Liver (tissue), 9 donors: ENCODE measurements around the gene DEXI. TPM values are rescaled to one million over a fixed set of nuclear protein-coding genes. Genes with fewer than 3 reads are reported as not detected.

ENCODE experiments used
- DNase-seq: peaks from one replicate; pipeline ENCODE4 v3.0.0-alpha.2; 2017; ENCODE audit warnings: low spot score
- H3K27ac ChIP-seq, 2 donors: one replicate each; pipeline ENCODE4 v1.7.0; 2013; ENCODE audit warnings: inconsistent platforms in 2 of 2, low read length in 2 of 2, control low read depth in 1 of 2, low read depth in 1 of 2, mild to moderate bottlenecking in 1 of 2
- H3K27me3 ChIP-seq, 4 donors: one replicate each; pipeline versions ENCODE4 v1.6.1 to v1.7.0; 2013; ENCODE audit warnings: low read length in 3 of 4, inconsistent platforms in 1 of 4, mild to moderate bottlenecking in 1 of 4, moderate library complexity in 1 of 4; ENCODE audit not compliant: control insufficient read depth in 4 of 4, insufficient read depth in 4 of 4
- H3K36me3 ChIP-seq, 4 donors: one replicate each; pipeline versions ENCODE4 v1.6.1 to v1.7.0; 2013; ENCODE audit warnings: low read length in 3 of 4, mild to moderate bottlenecking in 3 of 4, low read depth in 1 of 4, moderate library complexity in 1 of 4; ENCODE audit not compliant: control insufficient read depth in 4 of 4, insufficient read depth in 3 of 4
- H3K4me1 ChIP-seq, 4 donors: one replicate each; pipeline versions ENCODE4 v1.6.1 to v1.7.0; 2013; ENCODE audit warnings: low read length in 3 of 4, mild to moderate bottlenecking in 3 of 4, moderate library complexity in 1 of 4; ENCODE audit not compliant: control insufficient read depth in 4 of 4, insufficient read depth in 4 of 4
- H3K4me3 ChIP-seq, 3 donors: one replicate each; pipeline versions ENCODE4 v1.6.1 to v1.7.0; 2013; ENCODE audit warnings: low read length in 3 of 3, control low read depth in 1 of 3, low read depth in 1 of 3, mild to moderate bottlenecking in 1 of 3
- H3K9ac ChIP-seq, 2 donors: one replicate each; pipeline ENCODE4 v1.7.0; 2013; ENCODE audit warnings: low read length in 2 of 2, mild to moderate bottlenecking in 2 of 2, moderate library complexity in 2 of 2, control low read depth in 1 of 2, low read depth in 1 of 2
- H3K9me3 ChIP-seq, 4 donors: one replicate each; pipeline versions ENCODE4 v1.6.1 to v1.7.0; 2013; ENCODE audit warnings: low read length in 3 of 4; ENCODE audit not compliant: control insufficient read depth in 4 of 4
- ATF3 ChIP-seq: IDR thresholded peaks from 2 replicates; pipeline ENCODE4 v1.6.1; 2016; ENCODE audit warnings: antibody characterized with exemption
- CTCF ChIP-seq: fragments of 150-350 bp; IDR thresholded peaks from 2 replicates; pipeline ENCODE4 v1.5.1; 2017; ENCODE audit warnings: improper control_type of control experiment, low read depth, low read length; ENCODE audit not compliant: missing input control
- EGR1 ChIP-seq, 2 donors: IDR thresholded peaks; 2 replicates each; pipeline ENCODE4 v1.6.1; 2016 to 2018; ENCODE audit warnings: antibody characterized with exemption in 2 of 2, low read depth in 2 of 2
- FOXA1 ChIP-seq: IDR thresholded peaks from 2 replicates; pipeline ENCODE4 v1.6.1; 2016; ENCODE audit warnings: antibody characterized with exemption
- FOXA2 ChIP-seq: IDR thresholded peaks from 2 replicates; pipeline ENCODE4 v1.6.1; 2016; ENCODE audit warnings: antibody characterized with exemption
- GABPA ChIP-seq, 2 donors: IDR thresholded peaks in 1 of 2; conservative IDR thresholded peaks in 1 of 2; 2 replicates each; pipeline ENCODE4 v1.6.1; 2016; ENCODE audit warnings: antibody characterized with exemption in 2 of 2, mild to moderate bottlenecking in 1 of 2, moderate library complexity in 1 of 2
- HNF4A ChIP-seq, 2 donors: conservative IDR thresholded peaks; 2 replicates each; pipeline ENCODE4 v1.6.1; 2016; ENCODE audit warnings: antibody characterized with exemption in 2 of 2, mild to moderate bottlenecking in 2 of 2
- HNF4G ChIP-seq: IDR thresholded peaks from 2 replicates; pipeline ENCODE4 v1.6.1; 2016; ENCODE audit warnings: antibody characterized with exemption
- JUND ChIP-seq, 2 donors: IDR thresholded peaks; 2 replicates each; pipeline ENCODE4 v1.6.1; 2016; ENCODE audit warnings: antibody characterized with exemption in 2 of 2
- MAX ChIP-seq: IDR thresholded peaks from 2 replicates; pipeline ENCODE4 v1.6.1; 2016; ENCODE audit warnings: antibody characterized with exemption
- NR2F2 ChIP-seq: IDR thresholded peaks from 2 replicates; pipeline ENCODE4 v1.6.1; 2016; ENCODE audit warnings: antibody characterized with exemption
- RAD21 ChIP-seq, 2 donors: IDR thresholded peaks; 2 replicates each; pipeline ENCODE4 v1.6.1; 2016; ENCODE audit warnings: antibody characterized with exemption in 2 of 2, mild to moderate bottlenecking in 2 of 2
- RXRA ChIP-seq, 2 donors: IDR thresholded peaks; 2 replicates each; pipeline ENCODE4 v1.6.1; 2017 to 2018; ENCODE audit warnings: antibody characterized with exemption in 2 of 2, mild to moderate bottlenecking in 1 of 2
- SP1 ChIP-seq: IDR thresholded peaks from 2 replicates; pipeline ENCODE4 v1.6.1; 2018; ENCODE audit warnings: antibody characterized with exemption, mild to moderate bottlenecking
- TAF1 ChIP-seq: conservative IDR thresholded peaks from 2 replicates; pipeline ENCODE4 v1.6.1; 2016; ENCODE audit warnings: antibody characterized with exemption, mild to moderate bottlenecking
- YY1 ChIP-seq: IDR thresholded peaks from 2 replicates; pipeline ENCODE4 v1.6.1; 2016; ENCODE audit warnings: antibody characterized with exemption, mild to moderate bottlenecking
- WGBS: extraction: QIAGEN DNeasy Blood & Tissue Kit; methylation state at CpG from one replicate; pipeline ENCODE4 v1.1.7; 2013; 5-methylcytosine and 5-hydroxymethylcytosine counted together
- polyA plus RNA-seq, 2 donors: library from polyadenylated mRNA; stranded (reverse) in 1 of 2; unstranded in 1 of 2; fragments of 200-250 nt in 1 of 2; fragments of >200 nt in 1 of 2; fragmentation: Nextera tagmentation in 1 of 2; extraction: Ambion mirVana in 1 of 2; gene quantifications; one replicate each; pipeline versions ENCODE4 v1.2.1 to v1.2.3, GENCODE V29; 2013 to 2015
- total RNA-seq, 2 donors: library from RNA; depleted of rRNA; stranded (reverse); fragments of >200 nt; gene quantifications; one replicate each; pipeline ENCODE4 v1.2.3, GENCODE V29; 2014
- TF ChIP-seq, protein P1 (sequence below): IDR thresholded peaks from 2 replicates; pipeline ENCODE4 v1.6.1; 2016; ENCODE audit warnings: antibody characterized with exemption
- TF ChIP-seq, protein P2 (sequence below): IDR thresholded peaks from 2 replicates; pipeline ENCODE4 v1.6.1; 2016; ENCODE audit warnings: antibody characterized with exemption, mild to moderate bottlenecking
- donor health status: healthy.
- donor health status: healthy.
- donor health status: healthy.
- donor health status: healthy.
- donor health status: healthy.

DEXI gene
- total and polyA plus RNA-seq, 4 donors = 13.6 to 69.9 (median 41.8) TPM

GRCh38 chr16:10947211-10947787 lies 5.0 kb upstream of the DEXI start:
- H3K27ac ChIP-seq = no peak overlapping the region
- peaks cover 7 to 53% (median 41%) of the 10 kb centered on the region in 4 donors for H3K4me1 ChIP-seq
- no peak for DNase-seq
- H3K36me3 ChIP-seq = no peaks in the 10 kb centered on the region
- no peaks in the 10 kb centered on the region for H3K27me3 ChIP-seq
- TF ChIP-seq HNF4G (no peak), MAX (no peak), TAF1 (no peak), FOXA2 (no peak), EGR1 (IDR thresholded peaks at IDR 0.05; ENCODE audit: low read depth in 2 of 2) (no peak), ATF3 (no peak), CTCF (no peak)
- H3K9me3 ChIP-seq = no peaks in the 10 kb centered on the region
- H3K9ac ChIP-seq = no peak overlapping the region
- H3K4me3 ChIP-seq = no peak overlapping the region
- 84% methylated on average over 10 of the region's 10 CpGs for WGBS

DNA sequence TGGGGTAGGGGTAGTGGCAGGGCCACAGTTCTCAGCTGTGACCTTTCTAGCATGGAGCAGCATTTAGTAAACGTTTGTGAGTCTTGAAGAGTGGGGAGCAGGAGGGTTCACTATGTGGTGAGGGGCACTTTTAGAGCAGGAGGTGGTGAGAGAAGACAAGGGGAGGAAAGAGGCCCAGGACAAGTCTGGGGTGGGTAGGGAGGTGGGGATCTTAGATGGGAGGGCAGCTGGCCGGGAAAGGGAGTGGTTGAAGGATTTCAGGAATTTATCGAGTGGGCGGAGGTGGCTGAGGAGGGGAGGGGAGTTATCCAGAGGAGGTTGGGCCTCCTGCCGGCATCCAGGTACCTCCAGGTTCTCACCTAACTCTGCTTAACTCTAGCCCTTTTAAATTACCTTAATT lies 4.0 kb upstream of the DEXI start:
- DNase-seq = no peak
- H3K27ac ChIP-seq = no peak overlapping the region
- TF ChIP-seq RXRA (IDR thresholded peaks at IDR 0.05) (no peak), GABPA (IDR thresholded peaks at IDR 0.05 in 1 of 2, conservative IDR thresholded peaks at IDR 0.05 in 1 of 2) (no peak), MAX (no peak), EGR1 (IDR thresholded peaks at IDR 0.05; ENCODE audit: low read depth in 2 of 2) (no peak), YY1 (no peak), RAD21 (IDR thresholded peaks at IDR 0.05) (no peak), HNF4A (conservative IDR thresholded peaks at IDR 0.05) (no peak), FOXA2 (no peak), JUND (IDR thresholded peaks at IDR 0.05) (no peak), SP1 (no peak), NR2F2 (no peak), FOXA1 (no peak), CTCF (no peak), ATF3 (no peak), TAF1 (no peak), HNF4G (no peak)
- TF ChIP-seq, protein P1, sequence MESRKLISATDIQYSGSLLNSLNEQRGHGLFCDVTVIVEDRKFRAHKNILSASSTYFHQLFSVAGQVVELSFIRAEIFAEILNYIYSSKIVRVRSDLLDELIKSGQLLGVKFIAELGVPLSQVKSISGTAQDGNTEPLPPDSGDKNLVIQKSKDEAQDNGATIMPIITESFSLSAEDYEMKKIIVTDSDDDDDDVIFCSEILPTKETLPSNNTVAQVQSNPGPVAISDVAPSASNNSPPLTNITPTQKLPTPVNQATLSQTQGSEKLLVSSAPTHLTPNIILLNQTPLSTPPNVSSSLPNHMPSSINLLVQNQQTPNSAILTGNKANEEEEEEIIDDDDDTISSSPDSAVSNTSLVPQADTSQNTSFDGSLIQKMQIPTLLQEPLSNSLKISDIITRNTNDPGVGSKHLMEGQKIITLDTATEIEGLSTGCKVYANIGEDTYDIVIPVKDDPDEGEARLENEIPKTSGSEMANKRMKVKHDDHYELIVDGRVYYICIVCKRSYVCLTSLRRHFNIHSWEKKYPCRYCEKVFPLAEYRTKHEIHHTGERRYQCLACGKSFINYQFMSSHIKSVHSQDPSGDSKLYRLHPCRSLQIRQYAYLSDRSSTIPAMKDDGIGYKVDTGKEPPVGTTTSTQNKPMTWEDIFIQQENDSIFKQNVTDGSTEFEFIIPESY = no peak
- TF ChIP-seq, protein P2, sequence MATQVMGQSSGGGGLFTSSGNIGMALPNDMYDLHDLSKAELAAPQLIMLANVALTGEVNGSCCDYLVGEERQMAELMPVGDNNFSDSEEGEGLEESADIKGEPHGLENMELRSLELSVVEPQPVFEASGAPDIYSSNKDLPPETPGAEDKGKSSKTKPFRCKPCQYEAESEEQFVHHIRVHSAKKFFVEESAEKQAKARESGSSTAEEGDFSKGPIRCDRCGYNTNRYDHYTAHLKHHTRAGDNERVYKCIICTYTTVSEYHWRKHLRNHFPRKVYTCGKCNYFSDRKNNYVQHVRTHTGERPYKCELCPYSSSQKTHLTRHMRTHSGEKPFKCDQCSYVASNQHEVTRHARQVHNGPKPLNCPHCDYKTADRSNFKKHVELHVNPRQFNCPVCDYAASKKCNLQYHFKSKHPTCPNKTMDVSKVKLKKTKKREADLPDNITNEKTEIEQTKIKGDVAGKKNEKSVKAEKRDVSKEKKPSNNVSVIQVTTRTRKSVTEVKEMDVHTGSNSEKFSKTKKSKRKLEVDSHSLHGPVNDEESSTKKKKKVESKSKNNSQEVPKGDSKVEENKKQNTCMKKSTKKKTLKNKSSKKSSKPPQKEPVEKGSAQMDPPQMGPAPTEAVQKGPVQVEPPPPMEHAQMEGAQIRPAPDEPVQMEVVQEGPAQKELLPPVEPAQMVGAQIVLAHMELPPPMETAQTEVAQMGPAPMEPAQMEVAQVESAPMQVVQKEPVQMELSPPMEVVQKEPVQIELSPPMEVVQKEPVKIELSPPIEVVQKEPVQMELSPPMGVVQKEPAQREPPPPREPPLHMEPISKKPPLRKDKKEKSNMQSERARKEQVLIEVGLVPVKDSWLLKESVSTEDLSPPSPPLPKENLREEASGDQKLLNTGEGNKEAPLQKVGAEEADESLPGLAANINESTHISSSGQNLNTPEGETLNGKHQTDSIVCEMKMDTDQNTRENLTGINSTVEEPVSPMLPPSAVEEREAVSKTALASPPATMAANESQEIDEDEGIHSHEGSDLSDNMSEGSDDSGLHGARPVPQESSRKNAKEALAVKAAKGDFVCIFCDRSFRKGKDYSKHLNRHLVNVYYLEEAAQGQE = no peak
- 66% methylated on average over 5 of the region's 5 CpGs for WGBS
- peaks cover 7 to 51% (median 37%) of the 10 kb centered on the region in 4 donors for H3K4me1 ChIP-seq
- no peak overlapping the region for H3K4me3 ChIP-seq
- H3K9ac ChIP-seq = no peak overlapping the region
- H3K9me3 ChIP-seq = no peaks in the 10 kb centered on the region
- H3K27me3 ChIP-seq = no peaks in the 10 kb centered on the region
- no peaks in the 10 kb centered on the region for H3K36me3 ChIP-seq
